Activated CD8-positive, alpha-beta memory T cell treated with anti-CD3 and anti-CD28 coated beads for 4 hours (primary cell): ENCODE measurements around the gene PCDHGB7.
"Not testable (repeated sequence)": the region's sequence is repeated elsewhere in the genome, so short reads cannot be mapped to it uniquely, and the experiment has no call there.

Source experiments
- DNase-seq, 2 donors: peaks; one replicate each; pipeline ENCODE4 v3.0.0-alpha.2; 2020; ENCODE audit warnings: low read depth in 2 of 2

PCDHGB7 gene

GRCh38 chr5:141397756-141398551 lies 19.5 kb upstream of the PCDHGB7 start, which contains the start of gene PCDHGB5:
PCDHGB5 (plus strand) TSS chr5:141397947; CDS start chr5:141398128, 181 bp downstream.
- DNase-seq, result not testable (repeated sequence)

- DNase-seq, result no peak
These were observed 18.9 kb upstream of the PCDHGB7 start for GRCh38 chr5:141398608-141399007.

GRCh38 chr5:141399555-141400258 lies 17.8 kb upstream of the PCDHGB7 start:
- no peak for DNase-seq

- no peak for DNase-seq
These were observed 14.8 kb upstream of the PCDHGB7 start, which contains the start of gene PCDHGA9 for GRCh38 chr5:141402553-141403243. PCDHGA9 (plus strand) TSS chr5:141402778; CDS start chr5:141402953, 175 bp downstream.

GRCh38 chr5:141403387-141403786 lies 14.1 kb upstream of the PCDHGB7 start:
- DNase-seq, result no peak

- not testable (repeated sequence) for DNase-seq
These were observed 9.5 kb upstream of the PCDHGB7 start, which contains the start of gene PCDHGB6 for GRCh38 chr5:141407790-141408505. PCDHGB6 (plus strand) TSS chr5:141408021; CDS start chr5:141408203, 182 bp downstream.

GRCh38 chr5:141409598-141410306 lies 7.7 kb upstream of the PCDHGB7 start:
- no peak for DNase-seq

GRCh38 chr5:141411575-141411974 lies 5.9 kb upstream of the PCDHGB7 start:
- DNase-seq, result no peak

- DNase-seq, result peak in 1 of 2 donors; percentile 38
These were observed 4.5 kb upstream of the PCDHGB7 start, which contains the start of gene PCDHGA10 for GRCh38 chr5:141412854-141413539. PCDHGA10 (plus strand) TSS chr5:141412987; CDS start chr5:141413176, 189 bp downstream.

- no peak for DNase-seq
These were observed 3.9 kb upstream of the PCDHGB7 start for GRCh38 chr5:141413540-141414069.

- DNase-seq, result not testable (repeated sequence)
These were observed 2.8 kb upstream of the PCDHGB7 start for GRCh38 chr5:141414548-141415274.

GRCh38 chr5:141415275-141415618 lies 2.2 kb upstream of the PCDHGB7 start:
- not testable (repeated sequence) for DNase-seq

GRCh38 chr5:141419074-141419880 lies 1.8 kb downstream of the PCDHGB7 start:
- no peak for DNase-seq

GRCh38 chr5:141420855-141421488 lies 3.5 kb downstream of the PCDHGB7 start, which contains the start of gene PCDHGA11:
PCDHGA11 (plus strand) TSS chr5:141421051; CDS start chr5:141421228, 177 bp downstream.
- DNase-seq, result no peak

GRCh38 chr5:141421489-141421855 lies 4.0 kb downstream of the PCDHGB7 start:
- no peak for DNase-seq

- no peak for DNase-seq
These were observed 5.3 kb downstream of the PCDHGB7 start for GRCh38 chr5:141422742-141423291.

GRCh38 chr5:141427783-141428426 lies 10.4 kb downstream of the PCDHGB7 start:
- no peak for DNase-seq
